ENCODE results near the gene HAO1.
"Not testable (repeated sequence)": the region's sequence is repeated elsewhere in the genome, so short reads cannot be mapped to it uniquely, and the experiment has no call there.

HAO1 gene

GRCh38 chr20:7856756-7857155, 83.5 kb downstream of the HAO1 start:
- FAIRE-seq: peak; percentile 38
- DNase-seq (ENCODE audit: low spot score): peak; percentile 69

GRCh38 chr20:7855545-7855944, 84.7 kb downstream of the HAO1 start:
- FAIRE-seq (no peak), DNase-seq (ENCODE audit: low spot score) (no peak)

- DNase-seq (ENCODE audit: low spot score) (no peak), FAIRE-seq (no peak)
Measured at GRCh38 chr20:7853493-7853892, 86.8 kb downstream of the HAO1 start.

GRCh38 chr20:7850775-7851490, 89.3 kb downstream of the HAO1 start:
- peak; percentile 77 for DNase-seq (ENCODE audit: low spot score)
- FAIRE-seq: peak; percentile 82

GRCh38 chr20:7849675-7850074, 90.6 kb downstream of the HAO1 start:
- DNase-seq (ENCODE audit: low spot score) (no peak), FAIRE-seq (no peak)

GRCh38 chr20:7848351-7848750, 91.9 kb downstream of the HAO1 start:
- DNase-seq (ENCODE audit: low spot score): no peak
- no peak for FAIRE-seq

- DNase-seq (ENCODE audit: low spot score) (no peak), FAIRE-seq (no peak)
Measured at GRCh38 chr20:7843613-7844012, 96.6 kb downstream of the HAO1 start.

GRCh38 chr20:7841971-7842310, 98.3 kb downstream of the HAO1 start:
- peak; percentile 73 for DNase-seq (ENCODE audit: low spot score)
- peak; percentile 74 for FAIRE-seq

- DNase-seq (ENCODE audit: low spot score): peak; percentile 67
- FAIRE-seq: peak; percentile 82
Measured at GRCh38 chr20:7841291-7841970, 98.8 kb downstream of the HAO1 start.

GRCh38 chr20:7836076-7836475, 104.2 kb downstream of the HAO1 start:
- no peak for FAIRE-seq
- no peak for DNase-seq (ENCODE audit: low spot score)

GRCh38 chr20:7834441-7834840, 105.8 kb downstream of the HAO1 start:
- not testable (repeated sequence) for DNase-seq (ENCODE audit: low spot score)

More at GRCh38 chr20:7834441-7834840, 105.8 kb downstream of the HAO1 start:
- not testable (repeated sequence) for FAIRE-seq
